ENCODE measurements around the gene UNC13D. TPM values are rescaled to one million over a fixed set of nuclear protein-coding genes. Genes with fewer than 3 reads are reported as not detected.

UNC13D gene
- total RNA-seq, 1 experiment from 2014 or later = 7.2 TPM

GRCh38 chr17:75777296-75777922, 66.8 kb downstream of the UNC13D start:
- Histone ChIP-seq H3K4me3 (ENCODE audit: insufficient read depth, low read depth, low read length) (no peak overlapping the region), H3K27me3 (ENCODE audit: control insufficient read depth, insufficient read depth, low read length) (no peaks in the 10 kb centered on the region), H3K36me3 (replicated peaks; ENCODE audit: control insufficient read depth, insufficient read depth, low read length) (peaks cover 4% of the 10 kb centered on the region)
- no peak for DNase-seq

Other genes starting within 250 kb of the UNC13D start
- 0.11 TPM in 1 of 2 replicates, not detected in the other for gene SMIM5, start 211.0 kb downstream of the UNC13D start, total RNA-seq (2014; rRNA removed; shearing (Covaris generic))
- gene RECQL5, start 177.2 kb downstream of the UNC13D start, total RNA-seq (2014; rRNA removed; shearing (Covaris generic)) = 36.3 and 40.0 TPM in 2 replicates
- gene SAP30BP, start 177.1 kb downstream of the UNC13D start, total RNA-seq (2014; rRNA removed; shearing (Covaris generic)) = 52.9 and 61.3 TPM in 2 replicates
- 0.28 and 0.70 TPM in 2 replicates for gene ITGB4, start 122.9 kb downstream of the UNC13D start, total RNA-seq (2014; rRNA removed; shearing (Covaris generic))
- 43.4 and 47.2 TPM in 2 replicates for gene GALK1, start 79.2 kb downstream of the UNC13D start, total RNA-seq (2014; rRNA removed; shearing (Covaris generic))
- 17.9 and 21.7 TPM in 2 replicates for gene UNK, start 59.6 kb downstream of the UNC13D start, total RNA-seq (2014; rRNA removed; shearing (Covaris generic))
- 44.8 and 48.2 TPM in 2 replicates for gene WBP2, start 10.9 kb upstream of the UNC13D start, total RNA-seq (2014; rRNA removed; shearing (Covaris generic))
- 8.5 and 14.1 TPM in 2 replicates for gene TRIM47, start 34.2 kb upstream of the UNC13D start, total RNA-seq (2014; rRNA removed; shearing (Covaris generic))
- gene TRIM65, start 52.5 kb upstream of the UNC13D start, total RNA-seq (2014; rRNA removed; shearing (Covaris generic)) = 66.4 and 69.4 TPM in 2 replicates
- gene MRPL38, start 60.5 kb upstream of the UNC13D start, total RNA-seq (2014; rRNA removed; shearing (Covaris generic)) = 100 and 125 TPM in 2 replicates
- 17.9 and 27.7 TPM in 2 replicates for gene FBF1, start 96.6 kb upstream of the UNC13D start, total RNA-seq (2014; rRNA removed; shearing (Covaris generic))
- gene ACOX1, start 134.8 kb upstream of the UNC13D start, total RNA-seq (2014; rRNA removed; shearing (Covaris generic)) = 35.1 and 38.3 TPM in 2 replicates
- gene TEN1, start 134.8 kb upstream of the UNC13D start, total RNA-seq (2014; rRNA removed; shearing (Covaris generic)) = 12.5 and 16.9 TPM in 2 replicates
- gene CDK3, start 156.5 kb upstream of the UNC13D start, total RNA-seq (2014; rRNA removed; shearing (Covaris generic)) = 4.3 and 6.7 TPM in 2 replicates
- gene EVPL, start 182.9 kb upstream of the UNC13D start, total RNA-seq (2014; rRNA removed; shearing (Covaris generic)) = 0.26 TPM in 1 of 2 replicates, not detected in the other
- gene SRP68, start 228.1 kb upstream of the UNC13D start, total RNA-seq (2014; rRNA removed; shearing (Covaris generic)) = 31.4 and 33.4 TPM in 2 replicates
- gene GALR2, start 230.4 kb upstream of the UNC13D start, total RNA-seq (2014; rRNA removed; shearing (Covaris generic)) = 1.8 and 2.0 TPM in 2 replicates
- 0.48 and 0.59 TPM in 2 replicates for gene ZACN, start 234.8 kb upstream of the UNC13D start, total RNA-seq (2014; rRNA removed; shearing (Covaris generic))